Caco-2 (cell line): ENCODE results near the gene PMM1. TPM values are rescaled to one million over a fixed set of nuclear protein-coding genes. Genes with fewer than 3 reads are reported as not detected.
A peak's percentile ranks its signal among the peaks of the same experiment; 100 is the strongest.

ENCODE experiments used
- BruUV-seq: library from RNA; stranded (reverse); fragments of 400-500 nt; replicated peaks from 2 replicates; lab custom pipeline; 2021; lab: Mats Ljungman, UMichigan
- CTCF ChIA-PET: fragments of 300-600 bp; sonication (Branson Sonifier 250); formaldehyde crosslinking; loops from one replicate; lab custom pipeline; 2022; ENCODE audit warnings: antibody characterized with exemption; lab: Charles Lee
- POLR2A ChIA-PET: fragments of 300-600 bp; sonication (Branson Sonifier 250); formaldehyde crosslinking; loops from one replicate; lab custom pipeline; 2022; ENCODE audit warnings: antibody characterized with exemption; lab: Charles Lee
- DNase-seq, 2 experiments: peaks; one replicate each; pipeline versions ENCODE4 v3.0.0 to v3.0.0-alpha.2; 2020 to 2022
- H3K27me3 ChIP-seq: replicated peaks from 2 replicates; pipeline ENCODE4 v1.6.0; 2011; ENCODE audit warnings: low read length; ENCODE audit not compliant: control insufficient read depth, insufficient read depth
- H3K36me3 ChIP-seq: 2 replicates; pipeline ENCODE4 v1.5.1; 2011; ENCODE audit warnings: low read length; ENCODE audit not compliant: control insufficient read depth, insufficient read depth
- H3K4me1 ChIP-seq: fragments of 250-450 bp; sonication (Bioruptor Pico); 2 replicates; pipeline ENCODE4 v1.5.1; 2020; ENCODE audit warnings: mild to moderate bottlenecking
- H3K4me3 ChIP-seq: 2 replicates; pipeline ENCODE4 v1.5.1; 2011; ENCODE audit warnings: low read depth, mild to moderate bottlenecking, control low read depth, low read length
- H3K9me3 ChIP-seq: fragments of 250-450 bp; sonication (Bioruptor Pico); 2 replicates; pipeline ENCODE4 v1.5.1; 2020; ENCODE audit warnings: mild to moderate bottlenecking, moderate library complexity
- H3K27ac Mint-ChIP-seq: one replicate; pipeline ENCODE4 v1.8.0; 2022; ENCODE audit warnings: mixed read lengths; ENCODE audit not compliant: unreplicated experiment
- H3K27me3 Mint-ChIP-seq: one replicate; pipeline ENCODE4 v1.8.0; 2022; ENCODE audit warnings: mixed read lengths; ENCODE audit not compliant: insufficient read depth, unreplicated experiment
- H3K36me3 Mint-ChIP-seq: one replicate; pipeline ENCODE4 v1.8.0; 2022; ENCODE audit warnings: mild to moderate bottlenecking, mixed read lengths; ENCODE audit not compliant: insufficient read depth, unreplicated experiment
- H3K4me1 Mint-ChIP-seq: one replicate; pipeline ENCODE4 v1.8.0; 2022; ENCODE audit warnings: low read depth, mixed read lengths; ENCODE audit not compliant: unreplicated experiment
- H3K4me3 Mint-ChIP-seq: one replicate; pipeline ENCODE4 v1.8.0; 2022; ENCODE audit warnings: mild to moderate bottlenecking, moderate library complexity, mixed read lengths; ENCODE audit not compliant: unreplicated experiment
- H3K9me3 Mint-ChIP-seq: one replicate; pipeline ENCODE4 v1.8.0; 2022; ENCODE audit warnings: mixed read lengths; ENCODE audit not compliant: unreplicated experiment
- intact Hi-C: fragments of 100-400 bp; cut with micrococcal nuclease; formaldehyde crosslinking; loops from one replicate; pipeline ENCODE4 v1.10.0; 2022; ENCODE audit not compliant: unreplicated experiment
- total RNA-seq: library from RNA; stranded (reverse); gene quantifications from 2 replicates; pipeline ENCODE4 v1.2.3, GENCODE V29; 2022
- TF ChIP-seq, protein P1 (sequence below), 2 experiments: fragments of 200-600 bp in 1 of 2; IDR thresholded peaks; 1 replicate in 1 of 2; 2 replicates in 1 of 2; pipeline versions ENCODE4 v1.5.1 to v1.8.0; 2011 to 2022; ENCODE audit warnings: antibody characterized with exemption in 1 of 2, control low read depth in 1 of 2, inconsistent platforms in 1 of 2, low read depth in 1 of 2, low read length in 1 of 2, mild to moderate bottlenecking in 1 of 2, moderate library complexity in 1 of 2; ENCODE audit not compliant: insufficient read depth in 1 of 2, severe bottlenecking in 1 of 2, unreplicated experiment in 1 of 2

Gene PMM1
- total RNA-seq, 1 experiment from 2014 or later: 29.6 TPM

DNA sequence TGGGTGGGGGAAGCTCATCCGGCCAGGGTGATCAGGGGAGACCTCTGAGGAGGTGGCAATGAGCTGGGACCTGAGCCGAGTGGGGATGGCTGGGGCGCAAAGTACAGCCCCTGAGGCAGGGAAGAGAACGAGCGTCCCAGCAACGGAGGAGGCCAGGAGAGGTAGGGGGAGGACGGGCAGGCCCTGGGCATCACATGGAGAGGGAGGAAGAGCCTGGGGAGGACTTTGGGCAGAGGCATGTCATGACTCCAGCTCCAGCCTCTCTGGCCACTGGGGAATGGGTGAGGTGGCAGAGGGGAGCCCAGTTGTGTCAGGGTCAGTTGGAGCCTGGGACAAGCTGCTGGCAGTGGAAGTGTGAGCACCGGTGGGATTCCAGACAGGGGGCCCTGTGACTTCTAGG is 11.5 kb downstream of the PMM1 start:
- H3K36me3 ChIP-seq: no peaks in the 10 kb centered on the region; the same call in none of the 2 replicates
- DNase-seq: no peak
- no peaks in the 10 kb centered on the region for H3K36me3 Mint-ChIP-seq

DNA sequence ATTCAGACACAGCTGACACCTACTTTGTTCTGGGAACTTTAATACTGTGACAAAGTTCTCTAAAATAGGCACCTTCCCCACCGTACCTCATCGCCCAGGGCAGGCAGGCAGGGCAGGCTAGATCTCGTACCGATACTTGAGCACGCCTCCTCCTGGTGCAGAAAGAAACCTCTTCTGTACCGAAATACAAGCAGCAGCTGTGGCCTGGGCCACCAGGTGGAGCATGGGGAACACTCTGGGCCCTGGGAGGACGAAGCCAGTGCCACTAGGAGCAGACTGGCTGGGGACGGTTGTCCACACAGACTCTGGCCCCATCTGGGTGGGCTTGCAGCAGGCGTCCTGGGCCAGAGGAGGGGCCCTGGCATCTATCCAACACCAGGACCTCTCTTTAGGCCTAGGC is 12.8 kb downstream of the PMM1 start:
- POLR2A ChIA-PET: interaction anchor here (1.3 to 1.6 kb wide), 2 partner anchors 13 to 44 kb away, joined by 3 to 8 read pairs; partner anchors contain the start of genes DESI1, PMM1 and XRCC6
- no peaks in the 10 kb centered on the region for H3K4me1 Mint-ChIP-seq
- TF ChIP-seq, protein P1, sequence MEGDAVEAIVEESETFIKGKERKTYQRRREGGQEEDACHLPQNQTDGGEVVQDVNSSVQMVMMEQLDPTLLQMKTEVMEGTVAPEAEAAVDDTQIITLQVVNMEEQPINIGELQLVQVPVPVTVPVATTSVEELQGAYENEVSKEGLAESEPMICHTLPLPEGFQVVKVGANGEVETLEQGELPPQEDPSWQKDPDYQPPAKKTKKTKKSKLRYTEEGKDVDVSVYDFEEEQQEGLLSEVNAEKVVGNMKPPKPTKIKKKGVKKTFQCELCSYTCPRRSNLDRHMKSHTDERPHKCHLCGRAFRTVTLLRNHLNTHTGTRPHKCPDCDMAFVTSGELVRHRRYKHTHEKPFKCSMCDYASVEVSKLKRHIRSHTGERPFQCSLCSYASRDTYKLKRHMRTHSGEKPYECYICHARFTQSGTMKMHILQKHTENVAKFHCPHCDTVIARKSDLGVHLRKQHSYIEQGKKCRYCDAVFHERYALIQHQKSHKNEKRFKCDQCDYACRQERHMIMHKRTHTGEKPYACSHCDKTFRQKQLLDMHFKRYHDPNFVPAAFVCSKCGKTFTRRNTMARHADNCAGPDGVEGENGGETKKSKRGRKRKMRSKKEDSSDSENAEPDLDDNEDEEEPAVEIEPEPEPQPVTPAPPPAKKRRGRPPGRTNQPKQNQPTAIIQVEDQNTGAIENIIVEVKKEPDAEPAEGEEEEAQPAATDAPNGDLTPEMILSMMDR (IDR thresholded peaks at IDR 0.05; ENCODE audit: insufficient read depth in 1 of 2, low read depth in 1 of 2, low read length in 1 of 2, severe bottlenecking in 1 of 2, unreplicated experiment in 1 of 2): peak; percentile 64 to 90
- no peak overlapping the region for H3K4me3 Mint-ChIP-seq
- Histone ChIP-seq H3K9me3 (no peaks in the 10 kb centered on the region), H3K27me3 (no peaks in the 10 kb centered on the region), H3K36me3 (no peaks in the 10 kb centered on the region; the same call in 1 of the 2 replicates), H3K4me1 (no peaks in the 10 kb centered on the region), H3K4me3 (no peak overlapping the region)
- BruUV-seq: TSS peak; percentile 68
- peak; percentile 74 to 78 for DNase-seq
- peaks cover 9% of the 10 kb centered on the region for H3K9me3 Mint-ChIP-seq
- no peaks in the 10 kb centered on the region for H3K36me3 Mint-ChIP-seq
- H3K27me3 Mint-ChIP-seq: no peaks in the 10 kb centered on the region
- no peak overlapping the region for H3K27ac Mint-ChIP-seq
- CTCF ChIA-PET: interaction anchor here (0.7 to 2.3 kb wide), 6 partner anchors 9 to 33 kb away, joined by 3 to 11 read pairs (median 4); partner anchors contain the start of genes PMM1 and POLR3H
- intact Hi-C loops: loop anchor here (1.0 kb wide), 1 partner anchor 20 kb away; no protein-coding TSS in a partner anchor

More for the DNA sequence above, 11.5 kb downstream of the PMM1 start:
- Histone ChIP-seq H3K4me3 (no peak overlapping the region), H3K4me1 (no peaks in the 10 kb centered on the region), H3K27me3 (no peaks in the 10 kb centered on the region), H3K9me3 (no peaks in the 10 kb centered on the region)
- Mint-ChIP-seq H3K27me3 (no peaks in the 10 kb centered on the region), H3K9me3 (no peaks in the 10 kb centered on the region), H3K27ac (peak overlapping the region; percentile 35), H3K4me3 (no peak overlapping the region), H3K4me1 (no peaks in the 10 kb centered on the region)
- no TSS peak for BruUV-seq
- ChIA-PET CTCF (interaction anchor here (0.6 to 2.3 kb wide), 3 partner anchors 19 to 93 kb away, joined by 3 to 11 read pairs (median 4); no protein-coding TSS in a partner anchor), POLR2A (no interaction called here)
- TF ChIP-seq, protein P1 (IDR thresholded peaks at IDR 0.05; ENCODE audit: insufficient read depth in 1 of 2, low read depth in 1 of 2, low read length in 1 of 2, severe bottlenecking in 1 of 2, unreplicated experiment in 1 of 2): no peak
- intact Hi-C loops: no loop called here

- Mint-ChIP-seq H3K4me1 (no peaks in the 10 kb centered on the region), H3K4me3 (no peak overlapping the region), H3K9me3 (peaks cover 10% of the 10 kb centered on the region), H3K27me3 (no peaks in the 10 kb centered on the region), H3K27ac (no peak overlapping the region), H3K36me3 (no peaks in the 10 kb centered on the region)
- ChIA-PET CTCF (no interaction called here), POLR2A (no interaction called here)
- DNase-seq: no peak
- BruUV-seq: no TSS peak
- no peaks in the 10 kb centered on the region for H3K9me3 ChIP-seq
- H3K4me3 ChIP-seq: no peak overlapping the region
- intact Hi-C loops: no loop called here
- TF ChIP-seq, protein P1 (IDR thresholded peaks at IDR 0.05; ENCODE audit: insufficient read depth in 1 of 2, low read depth in 1 of 2, low read length in 1 of 2, severe bottlenecking in 1 of 2, unreplicated experiment in 1 of 2): no peak
- no peaks in the 10 kb centered on the region for H3K4me1 ChIP-seq
- H3K36me3 ChIP-seq: no peaks in the 10 kb centered on the region; the same call in 1 of the 2 replicates
- no peaks in the 10 kb centered on the region for H3K27me3 ChIP-seq
Measured at GRCh38 chr22:41575533-41575932, 14.1 kb downstream of the PMM1 start.
